Measurements from ENCODE around the gene RTL10.
"Not testable (repeated sequence)": the region's sequence is repeated elsewhere in the genome, so short reads cannot be mapped to it uniquely, and the experiment has no call there.

The RTL10 gene

GRCh38 chr22:19888131-19888746 lies 33.6 kb upstream of the RTL10 start:
- no peak for DNase-seq

GRCh38 chr22:19887256-19887985 lies 32.7 kb upstream of the RTL10 start:
- no peak for DNase-seq

DNA sequence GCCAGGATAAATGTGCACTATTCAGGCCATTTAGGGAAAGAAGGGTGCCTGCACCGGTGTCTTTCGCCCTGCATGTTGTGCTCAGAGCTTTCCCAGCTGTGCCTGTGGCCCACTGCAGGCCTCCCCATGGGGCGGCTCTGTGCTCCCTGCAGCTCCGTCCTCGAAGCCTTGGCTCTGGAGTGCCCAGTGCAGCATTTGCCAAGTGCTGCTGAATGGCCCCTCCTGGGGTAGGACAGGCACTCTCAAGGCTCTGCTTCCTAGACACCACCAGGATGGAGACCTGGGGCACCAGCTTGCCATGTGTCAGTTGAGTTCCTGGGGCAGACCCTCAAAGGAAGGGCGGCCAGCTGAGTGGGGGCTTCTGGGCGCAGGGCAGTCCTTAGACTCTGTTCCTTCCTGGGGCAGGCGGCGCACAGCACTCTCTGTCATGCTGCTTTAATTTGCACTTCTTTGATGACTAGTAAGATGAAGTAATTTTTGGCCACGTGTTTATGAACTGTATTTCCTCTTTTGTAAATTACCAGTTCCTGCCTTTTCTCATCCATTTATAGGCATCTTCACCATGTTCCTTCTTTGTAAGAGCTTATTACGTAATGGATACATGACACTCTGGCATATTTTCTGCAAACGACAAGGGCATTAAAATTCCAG lies 32.1 kb upstream of the RTL10 start:
- DNase-seq = no peak

DNA sequence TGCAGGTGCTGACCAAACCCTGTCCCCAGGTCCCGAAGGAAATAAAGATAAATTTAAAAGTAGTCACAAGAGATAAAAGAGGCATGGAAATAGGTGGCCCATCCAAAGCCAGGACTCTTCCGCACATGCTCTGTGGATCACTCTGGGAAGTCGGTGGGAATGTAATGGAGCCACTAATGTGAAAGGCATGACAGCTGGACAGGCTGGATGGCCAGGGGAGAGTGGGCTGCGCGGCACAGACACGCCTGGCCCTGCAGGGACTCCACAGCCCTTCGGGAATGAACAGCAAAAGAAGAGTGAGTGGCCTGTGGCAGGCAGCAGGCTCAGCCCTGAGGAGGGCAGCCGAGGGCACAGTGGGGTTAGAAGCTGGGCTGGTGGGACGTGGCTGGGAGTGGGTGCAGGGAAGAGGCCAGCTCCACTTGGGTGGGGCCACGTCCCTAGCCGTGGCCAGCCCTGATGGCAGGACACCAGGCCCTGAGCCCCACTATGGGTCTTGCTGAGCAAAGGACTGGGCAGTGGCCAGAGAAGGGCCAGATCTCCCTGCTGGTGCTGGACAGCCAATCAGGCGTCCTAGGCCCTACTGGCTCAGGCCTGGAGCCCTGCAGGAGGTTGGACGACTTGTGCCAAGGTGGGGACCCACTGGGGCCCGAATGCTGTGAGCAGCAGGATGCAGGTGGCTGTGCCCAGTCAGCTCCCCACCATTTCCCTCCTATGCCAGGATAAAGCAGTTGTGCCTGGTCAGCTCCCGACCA lies 31.3 kb upstream of the RTL10 start:
- no peak for DNase-seq

- DNase-seq = no peak
Measured at GRCh38 chr22:19884954-19885751, 30.5 kb upstream of the RTL10 start.

GRCh38 chr22:19884161-19884953 lies 29.7 kb upstream of the RTL10 start:
- no peak for DNase-seq

GRCh38 chr22:19883446-19883845 lies 28.8 kb upstream of the RTL10 start:
- not testable (repeated sequence) for DNase-seq

GRCh38 chr22:19882446-19883381 lies 28.0 kb upstream of the RTL10 start:
- DNase-seq = no peak

GRCh38 chr22:19880786-19881569 lies 26.3 kb upstream of the RTL10 start:
- no peak for DNase-seq

DNA sequence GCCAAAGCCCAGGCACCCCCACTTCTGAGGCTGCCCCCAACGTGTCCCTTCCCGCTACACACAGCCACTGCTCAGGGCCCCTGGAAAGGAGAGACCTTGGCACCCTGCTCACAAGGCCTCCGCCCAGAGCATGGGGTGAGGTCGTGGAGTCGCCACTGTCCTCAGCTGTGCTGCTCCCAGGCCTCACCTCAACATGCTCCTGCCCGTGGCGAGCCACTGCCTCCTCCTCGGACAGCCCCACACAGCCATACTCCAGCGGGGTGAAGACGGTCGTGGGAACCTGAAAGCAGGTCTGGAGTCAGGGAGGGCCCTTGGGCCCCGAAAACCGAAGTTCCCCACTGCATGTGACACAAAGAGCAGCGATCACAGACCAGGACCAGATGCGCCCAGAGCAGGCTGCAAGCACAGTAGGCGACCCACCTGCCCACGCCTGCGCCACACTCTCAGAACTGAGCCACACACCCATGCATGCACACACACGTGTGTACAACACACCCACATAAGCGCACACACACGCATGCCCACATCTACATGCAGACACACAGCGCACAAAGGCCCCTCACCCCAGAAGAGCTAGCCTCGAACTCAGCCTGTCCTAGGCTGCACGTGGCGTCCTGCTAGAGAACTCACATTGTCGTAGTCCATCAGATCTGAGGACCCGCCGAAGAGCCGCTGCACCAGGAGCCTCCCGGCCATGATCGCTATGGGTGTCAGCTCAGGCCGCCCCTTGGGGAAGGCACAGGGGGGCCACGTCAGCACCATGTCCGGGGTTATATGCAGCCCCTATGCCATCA lies 25.5 kb upstream of the RTL10 start:
- no peak for DNase-seq

- DNase-seq = no peak
Measured at GRCh38 chr22:19879643-19879991, 24.9 kb upstream of the RTL10 start.

DNA sequence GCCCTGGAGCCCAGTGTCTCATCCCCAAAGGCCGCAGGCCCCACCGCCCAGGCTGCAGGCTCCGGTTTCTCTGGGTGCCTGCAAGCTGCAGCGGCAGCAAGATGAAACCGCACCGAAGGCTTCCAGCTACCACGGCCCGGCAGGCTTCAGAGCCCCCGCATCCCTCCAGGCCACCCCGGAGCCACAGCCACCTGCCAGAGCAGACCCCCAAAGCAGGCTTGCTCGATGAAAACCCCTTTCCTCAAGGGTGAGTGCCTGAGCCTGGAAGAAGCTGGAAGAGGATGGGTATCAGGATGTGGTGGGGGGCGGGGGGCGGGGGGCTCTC lies 24.5 kb upstream of the RTL10 start:
- DNase-seq = no peak

- DNase-seq = no peak
Measured at GRCh38 chr22:19878461-19879245, 24.0 kb upstream of the RTL10 start.

GRCh38 chr22:19877626-19878339 lies 23.1 kb upstream of the RTL10 start:
- DNase-seq = no peak

GRCh38 chr22:19876941-19877625 lies 22.4 kb upstream of the RTL10 start:
- DNase-seq = no peak

DNA sequence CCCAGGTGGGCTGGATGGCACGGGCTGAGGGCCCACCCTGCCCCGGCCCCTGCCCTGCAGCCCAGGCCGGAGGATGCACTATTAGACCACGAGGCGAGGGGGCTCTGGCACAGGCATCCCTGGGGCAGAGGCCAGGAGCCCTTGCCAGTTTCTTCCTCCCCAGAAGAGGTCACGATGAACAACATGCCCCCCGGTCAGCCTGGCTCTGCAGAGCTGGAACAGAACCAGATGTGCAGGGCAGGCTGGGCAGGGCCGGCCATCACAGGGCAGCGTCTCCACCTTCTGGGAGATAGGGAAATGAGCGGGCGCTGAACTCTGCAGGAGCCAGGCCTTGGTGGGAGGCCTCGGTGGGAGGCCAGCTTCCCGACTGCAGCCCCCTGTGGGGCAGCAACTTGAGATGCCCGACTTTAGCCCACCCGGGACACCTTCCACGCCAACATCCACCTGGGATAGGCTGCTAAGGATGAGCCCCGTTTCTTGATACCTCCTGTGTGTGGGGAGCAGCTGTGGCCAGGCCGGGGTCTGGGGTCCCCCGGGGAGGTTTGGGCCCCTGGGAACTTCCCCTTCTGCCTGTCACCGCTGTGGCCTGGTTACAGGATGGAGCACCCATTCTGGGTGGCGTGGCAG lies 21.8 kb upstream of the RTL10 start:
- no peak for DNase-seq
